SK-N-SH treated with all-trans-retinoic acid at 6 μM for 48 hours (cell line): ENCODE measurements around the gene PRKG1.

ENCODE experiments used
- ATAC-seq: fragments of 200-7000 bp; cut with Tn5 transposase; 3 replicates; pipeline ENCODE4 v1.9.1; 2020; ENCODE audit warnings: mild to moderate bottlenecking, moderate library complexity
- ARNTL ChIP-seq: fragments of 450-650 bp; formaldehyde crosslinking; IDR thresholded peaks from 2 replicates; pipeline ENCODE4 v1.5.0; 2020; ENCODE audit warnings: low read depth, mild to moderate bottlenecking, moderate library complexity, borderline replicate concordance
- BACH2 ChIP-seq: fragments of 250-450 bp; sonication (Bioruptor Pico); IDR thresholded peaks from 2 replicates; pipeline ENCODE4 v1.9.0; 2021; ENCODE audit warnings: mild to moderate bottlenecking, borderline replicate concordance
- CSDC2 ChIP-seq: fragments of 250-450 bp; sonication (Bioruptor Pico); IDR thresholded peaks from 2 replicates; pipeline ENCODE4 v1.5.0; 2020; ENCODE audit warnings: mild to moderate bottlenecking, moderate library complexity
- CSRNP3 ChIP-seq: fragments of 250-450 bp; sonication (Bioruptor Pico); IDR thresholded peaks from 2 replicates; pipeline ENCODE4 v1.5.1; 2021; ENCODE audit warnings: mild to moderate bottlenecking, moderate library complexity
- ESRRG ChIP-seq: fragments of 250-450 bp; sonication (Bioruptor Pico); IDR thresholded peaks from 2 replicates; pipeline ENCODE4 v1.6.1; 2021; ENCODE audit warnings: mild to moderate bottlenecking
- GLIS3 ChIP-seq: fragments of 250-450 bp; sonication (Bioruptor Pico); IDR thresholded peaks from 2 replicates; pipeline ENCODE4 v1.5.0; 2020; ENCODE audit warnings: mild to moderate bottlenecking, moderate library complexity
- ISL1 ChIP-seq: fragments of 250-450 bp; sonication (Bioruptor Pico); IDR thresholded peaks from 2 replicates; pipeline ENCODE4 v2.1.2; 2022; ENCODE audit warnings: mild to moderate bottlenecking, moderate library complexity
- OSR1 ChIP-seq: fragments of 250-450 bp; sonication (Bioruptor Pico); IDR thresholded peaks from 2 replicates; pipeline ENCODE4 v1.8.0; 2022; ENCODE audit warnings: moderate library complexity, mild to moderate bottlenecking, inconsistent platforms
- PATZ1 ChIP-seq: fragments of 250-450 bp; sonication (Bioruptor Pico); IDR thresholded peaks from 2 replicates; pipeline ENCODE4 v1.8.0; 2020; ENCODE audit warnings: mild to moderate bottlenecking, moderate library complexity, borderline replicate concordance
- PPARA ChIP-seq: fragments of 250-450 bp; sonication (Bioruptor Pico); IDR thresholded peaks from 2 replicates; pipeline ENCODE4 v1.5.0; 2020; ENCODE audit warnings: mild to moderate bottlenecking, borderline replicate concordance
- RARB ChIP-seq: fragments of 250-450 bp; sonication (Bioruptor Pico); IDR thresholded peaks from 2 replicates; pipeline ENCODE4 v1.8.0; 2021; ENCODE audit warnings: mild to moderate bottlenecking, moderate library complexity
- SNAI2 ChIP-seq: fragments of 250-450 bp; sonication (Bioruptor Pico); IDR thresholded peaks from 2 replicates; pipeline ENCODE4 v1.5.0; 2020; ENCODE audit warnings: mild to moderate bottlenecking, moderate library complexity
- TCF4 ChIP-seq: fragments of 250-450 bp; sonication (Bioruptor Pico); IDR thresholded peaks from 2 replicates; pipeline ENCODE4 v1.8.0; 2021; ENCODE audit warnings: mild to moderate bottlenecking, moderate library complexity, borderline replicate concordance
- TOX ChIP-seq: fragments of 250-450 bp; sonication (Bioruptor Pico); IDR thresholded peaks from 2 replicates; pipeline ENCODE4 v1.8.0; 2021; ENCODE audit warnings: mild to moderate bottlenecking, moderate library complexity, borderline replicate concordance
- ZC3H10 ChIP-seq: fragments of 250-450 bp; sonication (Bioruptor Pico); IDR thresholded peaks from 2 replicates; pipeline ENCODE4 v1.5.1; 2021; ENCODE audit warnings: mild to moderate bottlenecking, moderate library complexity
- ZFP3 ChIP-seq: fragments of 250-450 bp; sonication (Bioruptor Pico); IDR thresholded peaks from 2 replicates; pipeline ENCODE4 v1.5.0; 2020; ENCODE audit warnings: mild to moderate bottlenecking, moderate library complexity
- ZFP30 ChIP-seq: fragments of 450-650 bp; formaldehyde crosslinking; IDR thresholded peaks from 2 replicates; pipeline ENCODE4 v1.5.0; 2022; ENCODE audit warnings: mild to moderate bottlenecking, moderate library complexity
- ZNF565 ChIP-seq: fragments of 450-650 bp; formaldehyde crosslinking; conservative IDR thresholded peaks from 2 replicates; pipeline ENCODE4 v1.5.0; 2020; ENCODE audit warnings: low read depth, mild to moderate bottlenecking, moderate library complexity
- ZNF70 ChIP-seq: fragments of 450-650 bp; formaldehyde crosslinking; IDR thresholded peaks from 2 replicates; pipeline ENCODE4 v1.5.0; 2020; ENCODE audit warnings: mild to moderate bottlenecking, moderate library complexity
- ZNF8 ChIP-seq: fragments of 450-650 bp; formaldehyde crosslinking; IDR thresholded peaks from 2 replicates; pipeline ENCODE4 v1.5.0; 2020; ENCODE audit warnings: mild to moderate bottlenecking, moderate library complexity

PRKG1 gene

GRCh38 chr10:51214207-51215196 lies 140.2 kb downstream of the PRKG1 start (continued):
- no peak for TF ChIP-seq CSRNP3
- TF ChIP-seq TCF4 (CRISPR knock-in tag), result no peak
- no peak for TF ChIP-seq ZNF70 (CRISPR knock-in tag)
- TF ChIP-seq BACH2 (CRISPR knock-in tag), result no peak
- no peak for TF ChIP-seq ZFP30 (CRISPR knock-in tag)
- no peak for TF ChIP-seq SNAI2
- TF ChIP-seq ZNF565, result no peak

- no peak for ATAC-seq
- TF ChIP-seq ZFP30 (CRISPR knock-in tag) (no peak), ZNF8 (no peak), CSRNP3 (no peak), PATZ1 (CRISPR knock-in tag) (no peak), GLIS3 (CRISPR knock-in tag) (no peak), TCF4 (CRISPR knock-in tag) (no peak), CSDC2 (no peak), ISL1 (CRISPR knock-in tag) (no peak), SNAI2 (no peak), ZNF565 (no peak), OSR1 (CRISPR knock-in tag) (no peak), PPARA (CRISPR knock-in tag) (no peak), ZNF70 (CRISPR knock-in tag) (no peak), RARB (CRISPR knock-in tag) (no peak), TOX (CRISPR knock-in tag) (no peak), ARNTL (CRISPR knock-in tag) (no peak), ZFP3 (CRISPR knock-in tag) (no peak)
Measured at GRCh38 chr10:51215951-51216834, 141.9 kb downstream of the PRKG1 start.

GRCh38 chr10:51217505-51217904 lies 143.2 kb downstream of the PRKG1 start:
- TF ChIP-seq GLIS3 (CRISPR knock-in tag), result no peak
- TF ChIP-seq BACH2 (CRISPR knock-in tag), result no peak
- no peak for TF ChIP-seq ARNTL (CRISPR knock-in tag)
- no peak for TF ChIP-seq PATZ1 (CRISPR knock-in tag)
- no peak for TF ChIP-seq TCF4 (CRISPR knock-in tag)
- TF ChIP-seq ESRRG, result no peak
- TF ChIP-seq RARB (CRISPR knock-in tag), result no peak
- TF ChIP-seq ZNF8, result no peak
- no peak for TF ChIP-seq ZNF70 (CRISPR knock-in tag)
- no peak for TF ChIP-seq ZC3H10 (CRISPR knock-in tag)
- no peak for TF ChIP-seq ISL1 (CRISPR knock-in tag)
- TF ChIP-seq PPARA (CRISPR knock-in tag), result no peak
- TF ChIP-seq ZFP3 (CRISPR knock-in tag), result no peak
- no peak for ATAC-seq
